ENCODE data around the gene HMCN2. TPM values are rescaled to one million over a fixed set of nuclear protein-coding genes. Genes with fewer than 3 reads are reported as not detected.

The HMCN2 gene
- polyA plus RNA-seq, 1 experiment, result under 0.01 TPM

- no peak overlapping the region for H3K27ac ChIP-seq (ENCODE audit: low read depth, low read length)
- H3K4me3 ChIP-seq (ENCODE audit: low read depth, low read length), result no peak overlapping the region
- no peaks in the 10 kb centered on the region; the same call in 1 of the 2 replicates for H3K9me3 ChIP-seq (ENCODE audit: control insufficient read depth, insufficient read depth, low read length)
- CTCF ChIA-PET, result interaction anchor here (9.9 kb wide), 1 partner anchor 131 kb away, joined by 112 read pairs; no protein-coding TSS in a partner anchor
- POLR2A ChIA-PET, result no interaction called here
- DNase-seq (ENCODE audit: low read depth, low spot score), result no peak
- TF ChIP-seq, protein P1, sequence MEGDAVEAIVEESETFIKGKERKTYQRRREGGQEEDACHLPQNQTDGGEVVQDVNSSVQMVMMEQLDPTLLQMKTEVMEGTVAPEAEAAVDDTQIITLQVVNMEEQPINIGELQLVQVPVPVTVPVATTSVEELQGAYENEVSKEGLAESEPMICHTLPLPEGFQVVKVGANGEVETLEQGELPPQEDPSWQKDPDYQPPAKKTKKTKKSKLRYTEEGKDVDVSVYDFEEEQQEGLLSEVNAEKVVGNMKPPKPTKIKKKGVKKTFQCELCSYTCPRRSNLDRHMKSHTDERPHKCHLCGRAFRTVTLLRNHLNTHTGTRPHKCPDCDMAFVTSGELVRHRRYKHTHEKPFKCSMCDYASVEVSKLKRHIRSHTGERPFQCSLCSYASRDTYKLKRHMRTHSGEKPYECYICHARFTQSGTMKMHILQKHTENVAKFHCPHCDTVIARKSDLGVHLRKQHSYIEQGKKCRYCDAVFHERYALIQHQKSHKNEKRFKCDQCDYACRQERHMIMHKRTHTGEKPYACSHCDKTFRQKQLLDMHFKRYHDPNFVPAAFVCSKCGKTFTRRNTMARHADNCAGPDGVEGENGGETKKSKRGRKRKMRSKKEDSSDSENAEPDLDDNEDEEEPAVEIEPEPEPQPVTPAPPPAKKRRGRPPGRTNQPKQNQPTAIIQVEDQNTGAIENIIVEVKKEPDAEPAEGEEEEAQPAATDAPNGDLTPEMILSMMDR (IDR thresholded peaks at IDR 0.05; ENCODE audit: low read depth, low read length), result no peak
- no peaks in the 10 kb centered on the region for H3K27me3 ChIP-seq (ENCODE audit: control insufficient read depth, insufficient read depth, low read length)
Measured at GRCh38 chr9:130239363-130239695, 26.2 kb upstream of the HMCN2 start.

DNA sequence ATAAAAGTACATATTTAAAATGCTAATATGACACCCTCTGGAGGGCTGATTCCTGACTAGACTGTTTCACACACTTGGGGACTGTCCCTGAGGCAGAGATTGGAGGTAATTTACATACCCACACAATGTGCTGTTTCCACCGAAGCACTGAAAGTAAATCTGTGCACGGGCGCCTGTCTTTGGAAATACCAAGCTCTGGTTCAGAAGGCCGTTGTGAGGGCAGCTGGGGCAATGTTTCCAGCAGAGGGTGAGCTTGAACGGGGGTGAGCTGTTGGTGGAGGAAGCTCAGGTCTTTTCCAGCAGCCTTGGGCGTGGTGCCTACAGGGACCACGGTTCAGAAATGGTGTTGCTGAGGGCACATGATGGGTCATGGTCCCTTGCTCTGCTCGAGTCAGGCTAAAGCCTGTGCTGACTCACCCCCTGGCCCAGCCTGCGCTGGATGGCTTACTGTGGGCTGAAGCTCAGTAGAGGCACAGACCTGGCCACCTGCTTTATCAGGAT lies 25.8 kb upstream of the HMCN2 start:
- CTCF ChIA-PET, result interaction anchor here (9.9 kb wide), 1 partner anchor 132 kb away, joined by 112 read pairs; no protein-coding TSS in a partner anchor
- TF ChIP-seq, protein P1 (IDR thresholded peaks at IDR 0.05; ENCODE audit: low read depth, low read length), result no peak
- Histone ChIP-seq H3K4me3 (ENCODE audit: low read depth, low read length) (no peak overlapping the region), H3K27me3 (ENCODE audit: control insufficient read depth, insufficient read depth, low read length) (no peaks in the 10 kb centered on the region), H3K27ac (ENCODE audit: low read depth, low read length) (no peak overlapping the region), H3K9me3 (ENCODE audit: control insufficient read depth, insufficient read depth, low read length) (no peaks in the 10 kb centered on the region; the same call in 1 of the 2 replicates)
- DNase-seq (ENCODE audit: low read depth, low spot score), result no peak
- POLR2A ChIA-PET, result no interaction called here

- Histone ChIP-seq H3K27ac (ENCODE audit: low read depth, low read length) (no peak overlapping the region), H3K27me3 (ENCODE audit: control insufficient read depth, insufficient read depth, low read length) (no peaks in the 10 kb centered on the region), H3K9me3 (ENCODE audit: control insufficient read depth, insufficient read depth, low read length) (no peaks in the 10 kb centered on the region; the same call in 1 of the 2 replicates), H3K4me3 (ENCODE audit: low read depth, low read length) (no peak overlapping the region)
- POLR2A ChIA-PET, result no interaction called here
- peak; percentile 27 for DNase-seq (ENCODE audit: low read depth, low spot score)
- TF ChIP-seq, protein P1 (IDR thresholded peaks at IDR 0.05; ENCODE audit: low read depth, low read length), result no peak
- CTCF ChIA-PET, result interaction anchor here (1.3 to 9.9 kb wide), 3 partner anchors 9 to 133 kb away, joined by 3 to 112 read pairs (median 7); no protein-coding TSS in a partner anchor
Measured at GRCh38 chr9:130240410-130241197, 25.0 kb upstream of the HMCN2 start.

- H3K4me3 ChIP-seq (ENCODE audit: low read depth, low read length), result no peak overlapping the region
- TF ChIP-seq, protein P1 (IDR thresholded peaks at IDR 0.05; ENCODE audit: low read depth, low read length), result no peak
- H3K9me3 ChIP-seq (ENCODE audit: control insufficient read depth, insufficient read depth, low read length), result no peaks in the 10 kb centered on the region
- no peak for DNase-seq (ENCODE audit: low read depth, low spot score)
- H3K27ac ChIP-seq (ENCODE audit: low read depth, low read length), result no peak overlapping the region
- no peaks in the 10 kb centered on the region for H3K27me3 ChIP-seq (ENCODE audit: control insufficient read depth, insufficient read depth, low read length)
- POLR2A ChIA-PET, result no interaction called here
- CTCF ChIA-PET, result interaction anchor here (1.3 to 9.9 kb wide), 4 partner anchors 9 to 133 kb away, joined by 3 to 112 read pairs (median 8); no protein-coding TSS in a partner anchor
Measured at GRCh38 chr9:130241198-130241535, 24.4 kb upstream of the HMCN2 start.

Data from AG04450 (cell line).